HPDE6-E6E7 (cell line): ENCODE measurements around the gene USP49.

ENCODE experiments used
- DNase-seq: peaks from one replicate; pipeline ENCODE4 v3.0.0; 2011; ENCODE audit warnings: missing footprints; ENCODE audit errors: extremely low spot score

USP49 gene

GRCh38 chr6:41757931-41758640 lies 137.1 kb downstream of the USP49 start:
- DNase-seq: no peak

DNA sequence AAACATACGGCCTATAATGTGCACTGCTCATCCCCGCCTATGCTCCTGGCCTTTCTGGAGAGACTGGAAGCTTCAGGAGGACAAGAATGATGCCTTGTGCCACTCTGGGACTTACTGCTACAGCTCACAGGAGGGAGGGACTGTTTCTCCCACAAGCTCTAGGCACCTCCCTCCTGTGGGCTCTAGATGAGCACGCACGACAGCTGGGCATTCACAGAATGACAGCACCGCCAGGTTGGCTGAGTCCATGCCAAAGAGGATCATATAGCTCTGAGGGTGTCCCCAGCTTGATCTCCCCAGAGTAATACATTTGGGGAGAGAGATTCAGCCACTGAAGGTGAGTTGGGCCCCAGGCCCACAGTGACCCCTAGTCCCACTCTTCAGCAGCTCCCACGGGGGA lies 137.9 kb downstream of the USP49 start:
- DNase-seq: no peak

DNA sequence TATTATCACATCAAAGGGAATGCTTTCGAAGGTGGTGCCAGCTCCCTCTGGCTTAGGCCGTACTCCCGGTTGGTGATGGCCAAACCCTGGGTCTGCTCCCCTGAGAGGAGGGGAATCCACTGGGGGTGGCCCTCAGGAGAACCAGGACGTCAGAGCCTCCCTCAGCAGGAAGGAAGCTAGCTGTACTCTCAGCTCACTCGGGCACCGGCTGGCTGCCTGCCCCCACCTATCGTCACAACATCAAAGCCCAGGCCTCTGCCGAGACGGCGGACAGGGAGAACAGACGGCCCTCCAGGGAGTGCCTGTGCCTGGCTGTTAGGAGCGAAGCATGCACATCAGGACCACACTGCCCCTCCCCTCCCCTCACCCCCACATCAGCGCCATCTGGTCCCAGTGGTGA lies 138.8 kb downstream of the USP49 start:
- DNase-seq: no peak

- DNase-seq: no peak
Observed at GRCh38 chr6:41755895-41756294, 139.3 kb downstream of the USP49 start.

DNA sequence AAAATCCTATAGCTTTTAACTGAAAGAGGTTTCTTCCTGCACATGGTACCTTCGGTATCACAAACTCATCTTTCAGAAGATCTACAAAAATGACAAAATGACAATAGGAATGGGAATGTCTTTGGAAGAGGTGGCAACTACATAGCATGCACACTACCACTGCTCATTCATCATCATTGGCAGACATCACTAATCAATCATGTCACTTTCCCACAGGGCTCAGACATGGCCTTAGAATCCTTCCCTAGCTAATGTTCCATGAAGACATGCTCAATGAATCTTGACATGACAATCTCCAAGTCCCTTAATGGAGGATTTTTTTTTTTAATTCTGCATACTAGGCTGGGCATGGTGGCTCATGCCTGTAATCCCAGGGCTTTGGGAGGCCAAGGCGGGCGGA lies 144.8 kb downstream of the USP49 start:
- no peak for DNase-seq

DNA sequence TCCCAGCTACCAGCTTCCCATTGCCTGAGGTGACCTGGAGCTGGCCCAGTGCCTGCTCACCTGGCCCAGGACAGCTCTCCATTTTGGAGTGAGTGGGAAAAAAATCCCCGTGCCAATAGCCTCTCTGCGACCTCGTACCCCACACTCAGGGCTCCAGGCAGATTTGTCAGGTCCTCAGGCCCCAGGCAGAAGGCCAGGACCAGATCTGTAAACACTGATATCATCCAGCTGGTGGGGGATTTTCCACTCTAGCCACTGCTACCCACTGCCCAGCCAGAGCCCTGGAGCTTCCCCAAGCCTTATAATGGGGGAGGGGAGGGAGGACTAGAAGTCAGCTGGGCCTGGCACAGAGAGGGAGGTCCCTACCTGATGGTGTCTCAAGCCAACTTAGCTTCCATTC lies 146.6 kb downstream of the USP49 start:
- DNase-seq: no peak

- DNase-seq: no peak
Observed at GRCh38 chr6:41748102-41748477, 147.1 kb downstream of the USP49 start.

GRCh38 chr6:41747256-41748101 lies 147.7 kb downstream of the USP49 start, which contains the start of gene PGC:
PGC (minus strand) TSS chr6:41747397; CDS start chr6:41747334, 63 bp downstream.
- DNase-seq: no peak

DNA sequence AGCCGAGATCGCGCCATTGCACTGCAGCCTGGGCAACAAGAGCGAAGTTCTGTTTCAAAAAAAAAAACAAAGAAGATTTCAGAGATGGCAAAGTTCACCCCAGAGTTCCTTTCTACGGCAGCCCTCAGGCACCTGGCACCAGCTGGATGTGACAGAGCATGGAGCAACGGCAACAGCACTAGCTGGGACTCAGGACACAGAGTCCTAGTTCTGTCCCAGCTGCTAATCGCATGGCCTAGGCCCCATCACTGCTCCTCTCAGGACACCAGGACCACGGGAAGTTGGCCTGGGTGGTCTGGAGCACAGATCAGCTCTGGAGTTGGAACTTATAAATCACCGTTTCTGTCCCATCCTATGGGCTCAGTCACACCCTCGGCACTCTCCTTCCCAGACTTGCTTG lies 149.1 kb downstream of the USP49 start:
- no peak for DNase-seq

DNA sequence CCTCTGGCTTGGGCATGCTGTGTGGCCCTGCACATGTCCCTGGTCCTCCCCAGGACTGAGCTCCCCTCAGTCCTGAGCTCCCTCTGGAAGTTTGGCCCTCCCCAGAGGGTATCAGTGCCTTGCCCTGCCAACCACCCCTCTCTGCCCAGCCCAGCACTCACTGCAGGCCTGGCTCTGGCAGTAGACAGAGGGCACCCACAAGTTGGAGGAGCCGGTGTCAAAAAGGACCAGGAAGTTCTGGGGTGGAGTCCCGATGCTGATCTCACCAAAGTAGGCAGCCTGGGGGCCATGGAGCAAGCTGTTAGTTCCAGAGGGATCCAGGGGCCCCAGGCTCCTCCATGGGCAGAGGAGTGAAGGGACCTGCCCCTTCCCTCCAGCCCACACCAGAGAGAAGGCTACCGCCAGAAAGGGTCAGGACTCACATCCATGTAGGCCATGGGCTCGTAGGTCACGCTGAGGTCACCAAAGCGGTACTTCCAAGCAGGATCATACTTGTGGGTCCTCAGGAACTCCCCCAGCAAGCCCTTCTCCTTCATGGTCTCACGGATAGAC lies 150.9 kb downstream of the USP49 start:
- DNase-seq: no peak

- no peak for DNase-seq
Observed at GRCh38 chr6:41743406-41744235, 151.6 kb downstream of the USP49 start.

- DNase-seq: no peak
Observed at GRCh38 chr6:41741625-41742490, 153.3 kb downstream of the USP49 start.

DNA sequence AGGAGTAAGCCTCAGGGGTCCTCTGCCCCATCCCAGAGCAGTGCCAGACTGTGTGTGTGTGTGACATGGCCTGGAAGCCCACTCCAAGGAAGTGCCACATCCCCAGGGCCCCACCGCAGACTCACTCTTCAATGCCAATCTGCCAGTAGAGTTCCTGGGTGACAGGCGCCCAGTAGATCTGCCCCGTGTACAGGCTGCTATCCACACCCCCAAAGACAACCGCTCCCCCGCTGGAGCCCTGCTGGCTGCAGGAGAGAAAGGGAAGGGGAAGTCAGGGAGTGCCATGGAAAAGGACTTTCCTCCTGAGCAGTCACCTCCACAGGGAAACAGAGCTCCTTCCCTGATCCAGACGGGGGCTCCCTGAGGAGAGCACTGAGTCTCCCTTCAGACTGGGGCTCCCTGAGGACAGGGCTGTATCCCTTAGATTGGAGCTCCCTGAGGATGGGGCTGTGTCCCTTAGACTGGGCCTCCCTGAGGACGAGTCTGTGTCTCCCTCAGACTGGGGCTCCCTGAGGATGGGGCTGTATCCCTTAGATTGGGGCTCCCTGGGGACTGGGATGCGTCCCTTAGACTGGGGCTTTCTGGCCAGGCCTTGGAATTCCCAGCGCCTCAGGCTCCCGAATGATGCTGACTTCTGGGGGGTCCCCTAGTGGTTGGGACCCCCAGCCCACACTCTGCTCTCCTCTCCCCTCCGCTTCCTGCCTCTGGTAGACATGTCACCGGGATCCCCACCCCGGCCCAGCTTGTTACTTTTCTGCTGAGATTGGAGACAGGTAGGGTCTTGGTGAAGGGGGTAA lies 154.6 kb downstream of the USP49 start:
- no peak for DNase-seq
